ENCODE measurements around the gene GUCA2B. TPM values are rescaled to one million over a fixed set of nuclear protein-coding genes. Genes with fewer than 3 reads are reported as not detected.
A peak's percentile ranks its signal among the peaks of the same experiment; 100 is the strongest.

Gene GUCA2B
- total RNA-seq, 1 experiment from 2014 or later, result not detected

DNA sequence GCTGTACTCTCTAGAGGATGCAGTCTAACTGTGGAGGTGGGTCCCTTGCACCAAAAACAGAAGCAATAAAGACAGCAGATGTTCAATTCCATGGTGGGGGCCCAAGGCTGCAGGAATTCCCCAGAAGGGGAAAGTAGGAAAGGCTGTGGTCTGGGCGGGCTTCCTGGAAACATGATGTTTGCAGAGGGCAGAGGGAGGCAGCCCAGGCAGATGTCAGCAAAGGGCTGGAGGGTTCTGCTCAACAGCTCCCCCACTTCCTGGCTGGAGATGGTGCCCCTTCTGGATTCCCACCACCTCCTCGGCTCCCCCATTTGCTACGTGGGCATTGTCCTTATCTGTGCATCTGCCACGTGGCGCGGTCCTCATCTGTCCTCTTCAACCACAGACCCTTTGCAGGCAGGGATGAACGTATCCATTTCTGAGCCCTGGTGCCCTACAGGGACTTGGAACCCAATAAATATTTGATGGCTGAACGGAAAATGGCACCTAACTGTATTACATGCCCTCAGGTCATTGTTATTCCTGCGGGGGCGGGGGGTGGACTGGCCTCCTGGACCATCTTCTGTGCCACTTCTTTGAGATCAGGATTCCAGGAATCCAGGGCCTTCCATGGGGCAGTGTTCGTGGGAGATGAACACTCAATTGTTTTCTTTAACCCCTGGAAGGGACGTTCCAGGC lies 8.4 kb upstream of the GUCA2B start:
- CTCF ChIA-PET, result no interaction called here
- DNase-seq, result no peak
- no peaks in the 10 kb centered on the region for H3K9me3 Mint-ChIP-seq (ENCODE audit: low read depth, unreplicated experiment)
- BruUV-seq (replicated peaks), result no TSS peak
- no peaks in the 10 kb centered on the region for H3K36me3 Mint-ChIP-seq (ENCODE audit: insufficient read depth, unreplicated experiment)
- H3K4me1 Mint-ChIP-seq (ENCODE audit: low read depth, unreplicated experiment), result no peaks in the 10 kb centered on the region
- peaks cover 35% of the 10 kb centered on the region for H3K27me3 Mint-ChIP-seq (ENCODE audit: unreplicated experiment)
- intact Hi-C loops (cut with micrococcal nuclease; ENCODE audit: unreplicated experiment), result loop anchor here (5.0 kb wide), 1 partner anchor 573 kb away; no protein-coding TSS in a partner anchor
- TF ChIP-seq, protein P1, sequence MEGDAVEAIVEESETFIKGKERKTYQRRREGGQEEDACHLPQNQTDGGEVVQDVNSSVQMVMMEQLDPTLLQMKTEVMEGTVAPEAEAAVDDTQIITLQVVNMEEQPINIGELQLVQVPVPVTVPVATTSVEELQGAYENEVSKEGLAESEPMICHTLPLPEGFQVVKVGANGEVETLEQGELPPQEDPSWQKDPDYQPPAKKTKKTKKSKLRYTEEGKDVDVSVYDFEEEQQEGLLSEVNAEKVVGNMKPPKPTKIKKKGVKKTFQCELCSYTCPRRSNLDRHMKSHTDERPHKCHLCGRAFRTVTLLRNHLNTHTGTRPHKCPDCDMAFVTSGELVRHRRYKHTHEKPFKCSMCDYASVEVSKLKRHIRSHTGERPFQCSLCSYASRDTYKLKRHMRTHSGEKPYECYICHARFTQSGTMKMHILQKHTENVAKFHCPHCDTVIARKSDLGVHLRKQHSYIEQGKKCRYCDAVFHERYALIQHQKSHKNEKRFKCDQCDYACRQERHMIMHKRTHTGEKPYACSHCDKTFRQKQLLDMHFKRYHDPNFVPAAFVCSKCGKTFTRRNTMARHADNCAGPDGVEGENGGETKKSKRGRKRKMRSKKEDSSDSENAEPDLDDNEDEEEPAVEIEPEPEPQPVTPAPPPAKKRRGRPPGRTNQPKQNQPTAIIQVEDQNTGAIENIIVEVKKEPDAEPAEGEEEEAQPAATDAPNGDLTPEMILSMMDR (IDR thresholded peaks at IDR 0.05; ENCODE audit: unreplicated experiment), result no peak
- H3K4me3 Mint-ChIP-seq (ENCODE audit: low read depth, unreplicated experiment), result no peak overlapping the region
- no peak overlapping the region for H3K27ac Mint-ChIP-seq (ENCODE audit: unreplicated experiment)

DNA sequence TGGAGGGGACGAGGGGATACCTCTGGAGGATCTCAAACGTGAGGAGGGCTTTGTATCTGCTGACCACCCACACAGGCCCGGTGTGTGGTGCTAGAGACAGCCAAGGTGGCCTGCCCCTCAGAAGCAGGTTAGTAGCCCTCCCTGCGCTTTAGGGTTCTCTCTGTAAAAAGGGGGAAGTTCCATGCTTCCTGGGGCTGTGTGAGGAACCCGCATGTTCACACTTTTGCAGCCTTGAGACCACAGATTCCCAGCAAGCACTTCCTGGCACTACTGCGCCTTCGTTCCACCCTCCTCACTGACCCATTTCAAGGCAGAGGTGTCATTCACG lies 7.9 kb upstream of the GUCA2B start:
- intact Hi-C loops (cut with micrococcal nuclease; ENCODE audit: unreplicated experiment), result loop anchor here (5.0 kb wide), 1 partner anchor 573 kb away; no protein-coding TSS in a partner anchor
- no peaks in the 10 kb centered on the region for H3K36me3 Mint-ChIP-seq (ENCODE audit: insufficient read depth, unreplicated experiment)
- no peak for DNase-seq
- TF ChIP-seq, protein P1 (IDR thresholded peaks at IDR 0.05; ENCODE audit: unreplicated experiment), result no peak
- no peaks in the 10 kb centered on the region for H3K9me3 Mint-ChIP-seq (ENCODE audit: low read depth, unreplicated experiment)
- no TSS peak for BruUV-seq (replicated peaks)
- H3K4me3 Mint-ChIP-seq (ENCODE audit: low read depth, unreplicated experiment), result no peak overlapping the region
- no peak overlapping the region for H3K27ac Mint-ChIP-seq (ENCODE audit: unreplicated experiment)
- H3K27me3 Mint-ChIP-seq (ENCODE audit: unreplicated experiment), result peaks cover 40% of the 10 kb centered on the region
- peaks cover 5% of the 10 kb centered on the region for H3K4me1 Mint-ChIP-seq (ENCODE audit: low read depth, unreplicated experiment)
- CTCF ChIA-PET, result no interaction called here

DNA sequence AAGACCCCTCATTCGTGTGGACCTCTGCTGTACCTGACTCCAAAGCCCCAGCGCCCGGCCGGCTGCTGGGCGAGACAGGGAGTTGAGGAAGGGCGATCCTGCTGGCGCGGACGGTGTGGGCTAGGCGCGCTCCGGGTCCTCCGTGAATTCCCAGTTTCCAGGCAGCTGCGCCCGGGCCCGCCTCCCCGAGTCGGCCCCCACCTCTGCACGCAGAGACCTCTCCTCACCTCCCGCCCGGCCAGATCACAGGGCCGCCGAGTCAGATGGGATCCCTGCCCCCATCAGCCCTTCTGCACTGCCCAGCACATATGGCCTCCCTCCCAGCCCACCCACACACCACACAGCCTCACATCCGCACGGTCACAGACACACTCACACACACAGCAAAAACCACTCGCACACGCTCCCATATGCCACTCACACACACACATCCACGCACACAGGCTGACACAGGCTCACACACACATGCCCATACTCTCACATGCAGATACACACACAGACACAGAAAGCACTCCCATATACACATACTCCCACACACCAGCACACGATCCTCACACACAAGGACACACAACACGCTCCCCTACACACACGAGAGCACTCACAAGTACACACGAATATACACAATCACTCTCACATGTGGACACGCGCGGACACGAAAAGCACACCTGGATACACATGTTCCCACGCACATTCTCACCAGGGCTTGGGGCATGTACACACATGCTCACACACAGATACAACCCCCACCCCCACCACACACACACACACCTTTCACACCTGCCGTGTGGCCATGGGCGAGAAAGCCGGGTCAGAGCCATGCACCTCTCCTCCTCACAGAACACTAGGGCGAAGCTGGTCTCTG lies 7.2 kb upstream of the GUCA2B start:
- Mint-ChIP-seq H3K4me3 (ENCODE audit: low read depth, unreplicated experiment) (no peak overlapping the region), H3K9me3 (ENCODE audit: low read depth, unreplicated experiment) (no peaks in the 10 kb centered on the region), H3K36me3 (ENCODE audit: insufficient read depth, unreplicated experiment) (no peaks in the 10 kb centered on the region), H3K27me3 (ENCODE audit: unreplicated experiment) (peaks cover 47% of the 10 kb centered on the region), H3K27ac (ENCODE audit: unreplicated experiment) (no peak overlapping the region), H3K4me1 (ENCODE audit: low read depth, unreplicated experiment) (peaks cover 7% of the 10 kb centered on the region)
- intact Hi-C loops (cut with micrococcal nuclease; ENCODE audit: unreplicated experiment), result loop anchor here (2.0 to 5.0 kb wide), 2 partner anchors 27 to 574 kb away; no protein-coding TSS in a partner anchor
- DNase-seq, result no peak
- BruUV-seq (replicated peaks), result no TSS peak
- TF ChIP-seq, protein P1 (IDR thresholded peaks at IDR 0.05; ENCODE audit: unreplicated experiment), result no peak
- CTCF ChIA-PET, result no interaction called here

DNA sequence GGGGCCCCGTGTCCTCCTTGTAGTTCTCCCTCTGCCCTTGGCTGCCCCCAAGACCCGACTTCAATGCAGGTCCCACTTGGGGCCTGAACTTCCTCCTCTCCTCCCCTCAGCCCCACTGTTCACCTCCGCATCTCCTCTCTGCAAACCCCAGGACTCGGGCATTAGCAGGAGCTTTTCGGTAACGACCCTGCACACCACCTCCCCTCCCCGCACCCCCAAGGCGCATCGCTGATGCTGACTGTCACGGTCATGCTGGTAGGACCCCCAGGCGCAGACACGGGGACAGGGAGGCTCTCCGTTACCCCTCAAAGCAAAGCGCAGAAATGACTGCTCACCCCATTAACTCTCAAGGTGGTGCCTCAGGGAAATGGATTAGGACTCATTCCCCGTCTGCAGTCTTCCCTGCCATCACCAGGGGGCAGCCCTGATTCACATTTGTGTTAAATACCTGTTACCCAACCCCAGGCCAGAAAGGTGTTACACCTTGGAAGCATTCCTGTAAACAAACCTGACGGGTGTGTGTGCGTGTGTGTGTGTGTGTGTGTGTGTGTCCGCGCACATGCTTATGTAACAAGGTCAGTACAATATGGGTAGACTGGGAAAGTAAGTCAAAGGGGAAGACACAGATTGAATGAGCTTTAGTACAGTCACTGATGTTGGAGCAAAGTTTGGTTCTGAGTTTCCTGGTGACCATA lies 6.4 kb upstream of the GUCA2B start:
- BruUV-seq (replicated peaks), result no TSS peak
- Mint-ChIP-seq H3K4me3 (ENCODE audit: low read depth, unreplicated experiment) (no peak overlapping the region), H3K4me1 (ENCODE audit: low read depth, unreplicated experiment) (peaks cover 7% of the 10 kb centered on the region), H3K9me3 (ENCODE audit: low read depth, unreplicated experiment) (no peaks in the 10 kb centered on the region), H3K27ac (ENCODE audit: unreplicated experiment) (no peak overlapping the region), H3K36me3 (ENCODE audit: insufficient read depth, unreplicated experiment) (no peaks in the 10 kb centered on the region), H3K27me3 (ENCODE audit: unreplicated experiment) (peaks cover 49% of the 10 kb centered on the region)
- intact Hi-C loops (cut with micrococcal nuclease; ENCODE audit: unreplicated experiment), result loop anchor here (2.0 to 5.0 kb wide), 2 partner anchors 26 to 574 kb away; no protein-coding TSS in a partner anchor
- CTCF ChIA-PET, result interaction anchor here (1.5 to 1.6 kb wide), 2 partner anchors 19 to 27 kb away, joined by 5 to 8 read pairs; no protein-coding TSS in a partner anchor
- DNase-seq, result peak; percentile 91
- TF ChIP-seq, protein P1 (IDR thresholded peaks at IDR 0.05; ENCODE audit: unreplicated experiment), result peak; percentile 88

Measured in Calu3 (cell line).